Measurements from ENCODE around the gene NUP54.

Gene NUP54

DNA sequence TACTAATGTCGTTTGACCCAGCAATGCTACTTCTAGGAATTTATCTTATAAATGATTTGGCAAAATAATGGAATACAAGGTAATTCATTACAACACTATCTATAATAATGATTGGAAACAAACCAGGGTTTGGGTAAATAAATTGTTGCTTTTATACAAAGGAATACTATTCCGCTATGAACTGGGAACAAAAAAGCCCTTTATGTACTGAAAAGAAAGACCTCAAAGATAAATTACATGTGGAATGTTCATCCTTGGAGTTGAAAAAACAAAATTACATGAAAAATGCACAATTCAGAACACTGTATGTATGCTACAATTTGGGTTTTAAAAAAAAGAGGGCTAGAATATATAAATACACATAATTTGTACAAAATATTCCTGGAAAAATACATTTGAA lies 5.2 kb upstream of the NUP54 start:
- Histone ChIP-seq H3K27ac (no peak overlapping the region), H3K4me3 (no peak overlapping the region)

DNA sequence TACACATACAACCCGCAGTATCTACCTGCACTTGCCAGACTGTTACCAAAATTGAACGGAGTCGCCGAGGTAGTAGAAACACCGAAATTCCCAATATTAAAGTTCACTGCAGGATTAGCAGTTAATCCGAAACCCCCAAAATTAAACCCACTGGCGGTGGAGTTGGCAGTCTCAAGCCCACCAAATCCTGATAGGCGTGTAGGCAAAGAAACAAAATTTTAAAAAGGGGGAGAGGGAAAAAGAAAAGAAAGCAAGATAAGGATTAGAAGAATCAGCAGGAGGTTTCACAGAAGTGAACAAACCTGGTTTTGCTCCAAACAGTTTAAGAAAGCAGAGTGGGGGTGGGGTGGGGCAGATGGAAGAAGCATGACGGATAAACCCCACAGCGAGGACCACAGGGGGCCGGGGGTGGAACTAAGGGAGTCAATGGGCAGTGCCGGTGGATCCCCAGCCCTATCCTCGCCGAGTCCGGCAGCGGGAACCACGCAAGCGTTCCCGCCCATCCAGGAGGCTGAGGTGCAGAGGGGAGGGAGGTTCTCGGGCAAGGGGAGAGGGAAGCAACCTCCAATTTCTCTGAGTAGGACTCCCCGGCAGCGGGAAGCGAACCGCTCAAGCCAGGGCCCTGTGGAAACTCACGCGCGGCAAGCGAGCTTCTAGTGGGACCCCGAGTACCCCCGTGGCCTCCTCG lies 599 bp downstream of the NUP54 start:
- Histone ChIP-seq H3K27ac (peak overlapping the region; percentile 51 to 97 (median 93)), H3K4me3 (peak overlapping the region; percentile 80 to 97 (median 94))

DNA sequence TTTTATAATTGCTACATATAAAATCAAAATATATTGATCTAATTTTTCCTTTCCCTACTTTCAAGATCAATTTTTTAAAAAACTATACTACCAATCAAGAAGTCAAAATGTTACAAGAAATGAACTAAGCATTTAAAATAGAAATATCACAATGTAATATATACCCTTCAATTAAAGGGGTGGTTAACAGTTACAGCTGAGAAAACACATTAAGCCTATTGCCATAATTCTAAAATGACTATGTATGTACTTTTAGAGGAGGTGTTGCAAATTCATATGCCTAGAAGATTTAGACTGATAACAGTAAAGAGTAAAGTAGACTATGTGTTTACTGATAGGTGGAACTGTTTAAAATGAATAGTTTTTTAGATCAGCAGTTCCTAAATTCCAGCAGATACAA lies 3.7 kb downstream of the NUP54 start:
- Histone ChIP-seq H3K27ac (no peak overlapping the region), H3K4me3 (no peak overlapping the region)

DNA sequence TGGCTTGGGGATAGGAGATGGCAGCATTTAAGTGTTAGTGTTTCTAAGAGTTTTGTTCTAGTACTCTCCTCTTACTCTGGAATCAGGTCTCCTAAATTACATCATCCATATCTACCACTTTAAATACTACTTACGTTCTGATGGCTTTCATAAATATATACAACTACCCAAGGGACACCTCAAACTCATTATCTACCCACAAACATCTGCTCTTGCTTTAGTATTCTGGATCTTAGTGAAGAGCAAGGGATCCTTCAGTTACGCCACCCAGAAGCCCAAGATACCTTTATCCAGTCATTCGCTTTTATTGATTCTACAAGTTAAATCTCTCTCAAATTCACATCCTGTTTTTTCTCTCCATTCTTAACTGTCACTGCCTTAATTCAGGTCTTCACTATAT lies 7.0 kb downstream of the NUP54 start:
- Histone ChIP-seq H3K27ac (no peak overlapping the region), H3K4me3 (no peak overlapping the region)

DNA sequence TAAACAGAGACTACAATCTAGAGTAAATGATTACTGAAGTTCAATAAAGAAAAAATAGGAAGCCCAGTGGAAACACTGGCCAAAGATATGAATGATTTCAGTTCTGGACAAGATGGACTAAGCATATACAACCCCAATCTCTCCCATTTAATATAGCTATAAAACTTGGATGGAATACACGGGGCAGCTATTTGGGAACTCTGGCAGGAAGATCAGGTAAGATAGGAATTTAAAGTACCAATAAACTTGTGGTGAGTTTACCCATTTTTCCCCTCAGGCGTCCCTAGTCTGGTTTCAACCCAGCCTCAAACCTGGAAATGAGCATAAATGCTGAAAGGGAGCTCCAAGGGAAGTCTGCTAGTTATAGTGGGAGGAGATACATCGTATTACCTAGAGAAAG lies 20.4 kb downstream of the NUP54 start:
- Histone ChIP-seq H3K4me3 (no peak overlapping the region), H3K27ac (no peak overlapping the region)

DNA sequence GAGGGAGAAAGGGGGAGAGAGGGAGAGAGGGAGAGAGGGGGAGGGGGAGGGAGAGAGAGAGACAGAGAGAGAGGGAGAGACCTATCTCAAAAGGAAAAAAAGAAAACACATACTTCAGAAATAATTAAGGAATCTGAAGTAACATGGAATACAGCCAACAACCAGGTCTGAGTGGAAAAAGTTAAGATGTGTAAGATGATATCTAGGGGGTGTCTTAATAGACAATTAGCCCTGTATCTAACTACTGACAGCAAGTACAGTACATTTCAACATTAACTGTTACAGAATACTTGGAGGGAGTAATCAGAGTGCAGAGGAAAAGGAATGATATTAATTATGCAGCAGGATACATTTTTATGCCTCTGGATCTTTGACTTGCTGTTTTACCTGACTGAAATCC lies 22.4 kb downstream of the NUP54 start:
- H3K4me3 ChIP-seq: no peak overlapping the region

DNA sequence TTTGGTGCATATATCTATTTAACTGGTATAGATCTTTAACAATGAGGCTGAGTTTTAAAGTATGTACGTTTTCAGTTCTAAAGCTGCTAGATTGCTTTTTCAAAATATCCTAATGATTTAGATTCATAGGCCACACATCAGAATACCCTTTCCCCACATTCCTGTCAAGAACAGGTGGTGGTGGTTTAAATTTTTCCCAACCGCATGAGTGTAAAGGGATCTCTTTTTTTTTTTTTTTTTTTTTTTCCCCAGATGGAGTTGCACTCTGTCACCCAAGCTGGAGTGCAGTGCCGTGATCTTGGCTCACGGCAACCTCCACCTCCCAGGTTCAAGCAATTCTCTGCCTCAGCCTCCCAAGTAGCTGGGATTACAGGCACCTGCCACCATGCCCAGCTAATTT lies 28.0 kb downstream of the NUP54 start:
- Histone ChIP-seq H3K27ac (no peak overlapping the region), H3K4me3 (no peak overlapping the region)

More for the DNA sequence above, 22.4 kb downstream of the NUP54 start:
- H3K27ac ChIP-seq: no peak overlapping the region

DNA sequence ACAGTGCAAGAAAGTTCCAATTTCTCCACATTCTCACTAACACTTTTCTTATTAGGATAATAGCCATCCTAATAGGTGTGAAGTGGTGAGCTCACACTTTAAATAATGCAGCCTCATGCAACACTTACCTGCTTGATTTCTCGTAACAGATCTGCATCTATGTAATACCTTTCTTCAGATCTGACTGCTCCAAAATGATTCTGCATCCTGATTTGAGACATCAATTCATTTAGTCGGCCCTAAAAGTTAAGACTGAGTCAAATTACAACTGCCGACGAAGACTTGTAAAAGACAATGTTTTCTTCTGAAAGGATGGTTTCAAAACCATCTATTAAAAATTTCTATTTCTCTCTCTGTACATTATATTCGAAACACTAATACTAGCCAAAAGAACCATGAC lies 30.7 kb downstream of the NUP54 start:
- no peak overlapping the region for H3K4me3 ChIP-seq
- no peak overlapping the region for H3K27ac ChIP-seq

DNA sequence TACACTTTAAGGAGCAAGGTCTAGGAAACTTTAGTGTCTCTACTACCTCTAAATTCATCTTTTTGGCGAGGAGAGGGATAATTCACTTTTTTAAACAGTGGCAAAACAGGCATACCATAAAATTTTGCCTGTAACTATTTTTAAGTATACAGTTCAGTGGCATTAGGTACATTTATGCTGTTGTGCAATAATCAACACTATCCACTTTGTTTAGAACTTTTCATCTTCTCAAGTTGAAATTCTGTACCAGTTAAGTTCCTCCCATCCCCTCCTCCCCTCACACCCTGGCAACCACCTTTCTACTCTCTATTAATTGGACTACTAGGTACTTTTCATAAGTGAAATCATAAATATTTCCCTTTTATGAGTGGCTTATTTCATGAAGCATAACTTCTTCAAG lies 31.4 kb downstream of the NUP54 start:
- no peak overlapping the region for H3K27ac ChIP-seq

DNA sequence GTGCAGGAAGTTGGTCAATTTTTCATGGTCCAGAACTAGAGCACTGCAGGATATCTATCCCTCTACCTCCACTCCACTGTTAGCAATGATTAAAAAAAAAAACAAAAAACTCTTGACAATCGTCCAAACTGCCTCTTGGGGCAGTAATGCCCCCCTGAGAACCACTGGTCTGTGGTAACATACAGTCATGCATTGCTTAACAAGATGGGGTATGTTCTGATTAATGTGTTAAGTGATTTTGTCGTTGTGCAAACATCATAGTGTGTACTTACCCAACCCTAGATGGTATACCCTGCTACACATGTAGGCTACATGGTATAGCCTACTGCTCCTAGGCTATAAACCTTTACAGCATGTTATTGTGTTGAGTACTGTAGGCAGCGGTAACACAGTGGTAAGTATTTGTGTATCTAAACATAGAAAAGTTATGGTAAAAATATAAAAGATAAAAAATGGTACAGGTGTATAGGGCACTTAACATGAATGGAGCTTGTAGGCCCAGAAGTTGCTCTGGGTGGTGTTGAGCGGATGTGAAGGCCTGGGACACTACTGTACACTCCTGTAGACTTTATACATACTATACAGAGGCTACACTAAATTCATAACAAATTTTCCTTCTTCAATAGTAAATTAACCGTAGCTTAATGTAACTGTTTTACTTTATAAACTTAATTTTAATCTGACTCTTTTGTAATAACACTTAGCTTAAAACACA lies 39.6 kb downstream of the NUP54 start:
- Histone ChIP-seq H3K4me3 (no peak overlapping the region), H3K27ac (no peak overlapping the region)

More for the DNA sequence above, 31.4 kb downstream of the NUP54 start:
- H3K4me3 ChIP-seq: no peak overlapping the region

DNA sequence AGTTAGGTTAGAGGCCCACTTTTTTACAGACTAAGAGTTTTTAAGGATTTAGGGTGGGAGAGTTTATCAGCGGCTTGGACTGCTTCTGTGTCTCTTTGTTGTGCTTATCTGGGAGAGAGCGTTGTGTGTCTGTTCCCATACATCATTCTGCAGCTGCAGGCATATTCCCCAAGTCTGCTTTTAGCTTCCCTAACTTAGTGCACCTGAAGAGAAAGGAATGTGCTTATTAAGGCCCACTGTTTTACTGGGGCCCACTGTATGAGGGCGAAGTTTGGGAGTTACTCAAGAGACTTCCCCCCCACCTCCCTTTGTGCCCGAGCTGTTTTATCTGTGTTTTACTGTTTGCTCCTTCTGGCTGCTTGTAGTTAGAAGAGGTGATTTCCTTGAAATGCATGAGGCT lies 41.8 kb downstream of the NUP54 start:
- H3K27ac ChIP-seq: no peak overlapping the region
- H3K4me3 ChIP-seq: no peak overlapping the region

DNA sequence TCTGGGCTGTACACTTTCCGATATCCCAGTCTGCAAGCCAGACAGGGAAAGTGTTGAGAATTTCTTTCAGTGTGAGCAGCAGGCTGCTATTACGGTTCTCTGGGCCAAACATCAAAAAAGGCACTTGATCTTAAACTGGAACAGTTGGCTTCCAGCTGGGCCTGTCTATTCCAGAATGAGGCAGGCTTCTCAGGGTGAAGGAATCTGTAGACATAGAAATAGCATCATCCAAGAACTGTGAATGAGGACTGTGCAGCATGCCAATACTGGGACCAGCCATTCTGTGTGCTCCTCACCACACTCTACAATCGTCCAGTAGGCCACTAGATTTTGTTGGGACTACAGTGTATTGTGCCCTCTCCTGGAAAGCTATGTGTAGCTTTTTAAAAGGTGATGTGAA lies 42.5 kb downstream of the NUP54 start:
- H3K4me3 ChIP-seq: no peak overlapping the region
- no peak overlapping the region for H3K27ac ChIP-seq

DNA sequence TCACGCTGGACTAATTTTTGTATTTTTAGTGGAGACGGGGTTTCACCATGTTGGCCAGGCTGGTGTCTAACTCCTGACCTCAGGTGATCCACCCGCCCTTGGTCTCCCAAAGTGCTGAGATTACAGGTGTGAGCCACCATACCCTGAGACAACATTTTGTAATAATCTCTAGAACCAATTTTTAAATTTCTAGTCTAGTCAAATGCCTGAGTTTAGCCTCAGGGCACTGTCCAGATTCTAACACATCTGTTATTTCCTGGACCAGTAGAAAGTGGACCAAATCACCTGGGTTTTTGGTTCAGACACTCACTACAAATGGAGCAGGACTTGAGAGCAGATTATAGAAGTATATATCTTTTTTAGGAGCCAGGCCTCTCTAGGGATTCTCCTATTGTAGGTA lies 52.1 kb downstream of the NUP54 start:
- no peak overlapping the region for H3K4me3 ChIP-seq
- H3K27ac ChIP-seq: no peak overlapping the region

DNA sequence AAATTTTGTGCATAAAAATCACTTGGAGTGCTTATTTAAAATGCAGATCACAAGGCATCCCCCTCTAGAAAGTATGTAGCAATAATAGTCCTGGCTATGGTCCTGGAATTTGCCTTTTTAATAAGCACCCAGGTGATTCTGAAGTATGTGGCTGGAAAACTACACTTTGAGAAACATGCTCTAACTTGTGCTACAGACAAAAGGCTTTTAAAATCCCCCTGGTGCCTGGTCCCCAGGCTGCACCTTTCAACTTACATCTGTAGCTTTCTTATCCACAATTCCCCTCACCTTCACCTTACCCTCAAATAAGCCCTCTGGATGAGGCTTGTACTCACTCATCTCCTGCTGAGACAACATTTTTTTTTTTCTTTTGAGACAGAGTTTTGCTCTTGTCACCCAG lies 52.6 kb downstream of the NUP54 start:
- H3K27ac ChIP-seq: no peak overlapping the region
- no peak overlapping the region for H3K4me3 ChIP-seq

DNA sequence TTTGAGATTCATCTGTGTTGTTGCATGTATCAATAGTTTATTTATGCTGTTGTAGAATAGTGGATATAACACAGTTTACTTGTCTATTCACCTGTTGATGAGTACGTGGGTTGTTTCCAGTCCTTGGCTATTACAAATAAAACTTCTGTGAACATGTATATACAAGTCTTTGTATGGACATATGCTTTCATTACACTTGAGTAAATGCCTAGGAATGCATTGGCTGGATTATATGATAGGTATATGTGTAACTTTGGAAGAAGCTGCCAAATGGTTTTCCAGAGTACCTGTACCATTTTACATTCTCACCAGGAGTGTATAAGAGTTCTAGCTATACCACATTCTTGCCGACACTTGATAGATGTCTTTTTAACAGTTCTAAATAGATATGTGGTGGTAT lies 57.1 kb downstream of the NUP54 start:
- H3K27ac ChIP-seq: no peak overlapping the region
- H3K4me3 ChIP-seq: no peak overlapping the region

DNA sequence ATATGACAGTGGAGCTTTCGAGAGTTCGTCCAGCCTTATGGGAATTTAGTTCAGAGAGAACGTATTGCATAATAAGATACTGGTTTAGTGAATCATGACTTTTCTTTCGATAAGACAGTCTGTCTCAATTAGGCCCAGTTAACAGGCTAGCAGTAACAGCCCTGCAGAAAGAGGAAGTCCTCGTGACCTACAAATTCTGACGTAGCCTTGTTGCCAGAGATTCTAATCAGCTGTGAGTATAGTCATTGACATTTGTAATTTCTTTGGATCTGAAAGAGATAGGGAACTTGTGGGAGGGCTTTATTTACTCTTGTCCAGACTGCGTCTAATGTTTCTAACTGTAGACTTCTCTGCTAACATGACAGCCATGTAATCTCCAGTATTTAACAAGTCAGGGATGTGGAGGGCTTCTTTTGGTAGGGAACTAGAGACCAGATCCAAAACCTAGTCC lies 57.9 kb downstream of the NUP54 start:
- H3K27ac ChIP-seq: peak overlapping the region in 4 of 21 experiments; percentile 2 to 52 (median 38)
- no peak overlapping the region for H3K4me3 ChIP-seq

DNA sequence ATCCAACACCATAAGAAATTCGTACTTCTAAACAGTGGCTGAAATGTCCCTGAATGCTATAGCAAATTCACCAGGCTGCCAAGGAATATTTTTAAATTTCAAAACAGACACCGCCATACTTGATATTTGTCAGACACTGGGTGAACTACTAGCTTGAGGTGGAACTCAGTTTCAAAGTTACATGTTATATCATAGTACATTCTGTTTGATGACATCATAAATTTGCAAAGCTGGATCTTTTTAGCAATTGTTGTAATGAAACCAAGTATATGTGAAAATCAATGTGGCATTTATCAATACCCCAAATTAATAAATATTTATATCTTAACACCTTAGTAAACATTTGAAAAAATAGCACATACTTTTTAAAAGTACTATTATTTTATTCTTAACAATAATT lies 59.5 kb downstream of the NUP54 start:
- Histone ChIP-seq H3K4me3 (no peak overlapping the region), H3K27ac (no peak overlapping the region)

DNA sequence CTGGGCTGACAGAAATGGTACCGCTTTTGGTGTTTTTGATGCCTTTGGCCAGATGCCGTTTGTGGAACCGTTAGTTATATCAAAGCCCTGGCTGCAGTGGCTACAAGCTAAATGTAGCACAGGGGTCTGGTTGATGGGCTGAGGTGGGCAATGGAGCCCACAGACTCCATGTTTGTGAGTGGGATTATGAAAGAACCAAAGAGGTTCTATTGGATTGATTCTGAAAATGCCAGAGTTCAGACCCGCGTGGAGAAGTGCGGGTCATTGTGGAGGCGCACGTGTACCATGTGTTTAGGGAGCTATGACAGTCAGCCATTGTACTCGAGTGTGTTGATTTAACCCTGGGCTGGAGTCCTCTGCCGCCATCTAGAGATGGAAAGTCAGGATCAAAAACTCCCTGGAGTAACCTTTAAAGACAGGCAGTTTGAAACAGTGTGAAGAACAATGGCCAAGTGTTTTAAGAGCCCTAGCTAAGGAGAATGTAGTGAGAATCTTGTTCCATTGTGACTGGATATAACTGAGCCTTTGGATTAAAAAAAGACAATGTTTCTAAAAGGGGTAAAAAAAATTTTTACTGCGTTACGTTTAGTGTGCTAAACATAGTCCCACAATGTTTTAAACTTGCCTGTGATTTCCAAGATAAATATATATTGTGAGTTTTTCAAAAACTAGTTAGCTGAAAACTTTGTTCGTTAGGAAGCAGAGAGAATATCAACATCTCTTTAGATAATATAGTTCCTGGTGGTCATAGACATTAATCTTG lies 61.0 kb downstream of the NUP54 start:
- no peak overlapping the region for H3K27ac ChIP-seq
- H3K4me3 ChIP-seq: no peak overlapping the region

DNA sequence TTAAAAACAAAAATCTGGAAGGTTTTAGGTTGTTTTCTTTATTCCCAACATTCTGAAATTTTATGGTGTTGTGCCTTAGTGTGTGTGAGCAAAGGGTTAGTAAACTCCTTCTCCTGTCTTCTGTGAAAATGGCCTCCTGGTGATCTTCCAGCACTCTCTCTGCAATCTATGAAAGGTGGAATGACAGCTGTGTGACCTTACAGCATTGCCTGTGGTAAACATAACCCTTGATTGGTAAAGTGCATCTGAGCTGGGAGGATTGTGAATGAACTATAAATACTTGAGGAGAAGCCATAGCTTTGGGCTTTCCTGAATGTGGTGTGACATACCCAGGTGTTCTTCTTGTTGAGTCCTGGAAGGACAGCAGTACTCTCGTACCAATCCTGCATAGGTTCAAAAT lies 63.7 kb downstream of the NUP54 start:
- no peak overlapping the region for H3K4me3 ChIP-seq
- no peak overlapping the region for H3K27ac ChIP-seq

DNA sequence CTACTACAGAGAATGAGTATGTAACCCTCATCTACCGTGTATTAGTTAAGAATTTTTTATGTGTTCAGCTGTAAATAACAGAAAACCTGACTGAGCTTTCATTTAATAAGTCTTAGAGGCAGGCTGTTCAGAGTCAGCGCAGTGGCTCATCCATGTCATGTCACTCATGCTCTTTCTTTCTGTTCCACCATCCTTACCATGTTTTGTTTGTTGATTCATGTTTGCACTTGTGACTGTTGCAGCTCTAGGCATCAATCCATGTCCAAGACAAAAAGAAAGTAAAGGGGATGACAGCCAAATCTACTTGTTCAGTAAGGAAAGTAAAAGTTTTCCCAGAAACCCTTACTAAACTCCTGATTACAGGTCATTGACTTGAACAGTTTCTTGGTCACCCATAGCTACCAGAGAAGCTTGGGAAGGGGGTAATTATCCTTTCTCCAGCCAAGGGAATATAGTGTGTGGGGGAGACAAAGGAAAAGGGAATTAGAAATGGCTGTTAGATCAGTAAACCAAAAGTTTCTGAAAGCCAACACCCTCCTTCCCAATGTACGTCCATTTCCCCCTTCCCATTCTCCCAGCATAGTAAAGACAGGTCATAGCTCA lies 64.7 kb downstream of the NUP54 start:
- H3K4me3 ChIP-seq: no peak overlapping the region
- peak overlapping the region in 1 of 21 experiments; percentile 24 for H3K27ac ChIP-seq
